Keratinocyte (primary cell): Measurements from ENCODE around the gene PKNOX2. TPM values are rescaled to one million over a fixed set of nuclear protein-coding genes. Genes with fewer than 3 reads are reported as not detected.

Experiments
- DNase-seq: peaks from one replicate; pipeline ENCODE4 v3.0.0-alpha.2; 2011; ENCODE audit warnings: low read depth, missing footprints, low spot score
- FAIRE-seq: peaks from 2 replicates; lab custom pipeline; 2011; peaks lifted over from hg19 to GRCh38; lab: Jason Lieb, UNC
- H2AFZ ChIP-seq: 2 replicates; pipeline ENCODE4 v1.6.0; 2012; ENCODE audit warnings: low read length, control low read depth, inconsistent platforms; ENCODE audit not compliant: control insufficient read depth
- H3K27ac ChIP-seq: 2 replicates; pipeline ENCODE4 v1.5.1; 2011; ENCODE audit warnings: low read length; ENCODE audit not compliant: control insufficient read depth, insufficient read depth
- H3K27me3 ChIP-seq: 3 replicates; pipeline ENCODE4 v1.6.0; 2011; ENCODE audit warnings: low read length; ENCODE audit not compliant: control insufficient read depth, insufficient read depth; ENCODE audit errors: extremely low read depth
- H3K36me3 ChIP-seq, 2 experiments: 2 replicates in 1 of 2; 3 replicates in 1 of 2; pipeline ENCODE4 v1.5.1; 2011; ENCODE audit warnings: low read length in 2 of 2, mild to moderate bottlenecking in 1 of 2; ENCODE audit not compliant: control insufficient read depth in 2 of 2, insufficient read depth in 2 of 2; ENCODE audit errors: extremely low read depth in 1 of 2
- H3K4me1 ChIP-seq: 3 replicates; pipeline ENCODE4 v1.5.1; 2011; ENCODE audit warnings: low read length; ENCODE audit not compliant: control insufficient read depth, insufficient read depth; ENCODE audit errors: extremely low read depth
- H3K4me2 ChIP-seq: 3 replicates; pipeline ENCODE4 v1.6.0; 2011; ENCODE audit warnings: low read depth, low read length; ENCODE audit not compliant: control insufficient read depth, insufficient read depth; ENCODE audit errors: extremely low read depth
- H3K4me3 ChIP-seq, 3 experiments: fragments of 200-600 bp in 1 of 3; sonication (generic) in 1 of 3; 2 replicates in 2 of 3; 3 replicates in 1 of 3; pipeline ENCODE4 v1.5.1; 2011 to 2016; ENCODE audit warnings: low read length in 3 of 3, mild to moderate bottlenecking in 3 of 3, control low read depth in 2 of 3, inconsistent platforms in 1 of 3, low read depth in 1 of 3, mixed read lengths in 1 of 3, mixed run types in 1 of 3, moderate library complexity in 1 of 3; ENCODE audit not compliant: control insufficient read depth in 2 of 3, insufficient read depth in 2 of 3; ENCODE audit errors: extremely low read depth in 1 of 3
- H3K79me2 ChIP-seq: 2 replicates; pipeline ENCODE4 v1.6.0; 2012; ENCODE audit warnings: low read length; ENCODE audit not compliant: control insufficient read depth, insufficient read depth
- H3K9ac ChIP-seq: 3 replicates; pipeline ENCODE4 v1.6.0; 2011; ENCODE audit warnings: low read length; ENCODE audit not compliant: control insufficient read depth, insufficient read depth; ENCODE audit errors: extremely low read depth
- H3K9me1 ChIP-seq: 3 replicates; pipeline ENCODE4 v1.6.0; 2011; ENCODE audit warnings: low read length; ENCODE audit not compliant: control insufficient read depth, insufficient read depth; ENCODE audit errors: extremely low read depth
- H3K9me3 ChIP-seq: 2 replicates; pipeline ENCODE4 v1.5.1; 2012; ENCODE audit warnings: low read depth, low read length; ENCODE audit not compliant: control insufficient read depth
- H4K20me1 ChIP-seq: 3 replicates; pipeline ENCODE4 v1.6.0; 2011; ENCODE audit warnings: low read length; ENCODE audit not compliant: control insufficient read depth, insufficient read depth; ENCODE audit errors: extremely low read depth
- EZH2 ChIP-seq: IDR thresholded peaks from one replicate; pipeline ENCODE4 v1.6.1; 2012; ENCODE audit warnings: inconsistent platforms, mild to moderate bottlenecking, low read length, moderate library complexity
- dilution Hi-C: fragments of 300-500 bp; cut with MboI; formaldehyde crosslinking; loops from one replicate; pipeline ENCODE4 v1.7.0; 2020; ENCODE audit warnings: low sequenced_read_pairs; ENCODE audit not compliant: extremely low pct_ligation_motif_present
- polyA plus RNA-seq, 5 experiments: library from polyadenylated mRNA; depleted of rRNA in 3 of 5; stranded (reverse) in 3 of 5; stranded (forward) in 1 of 5; unstranded in 1 of 5; fragments of >200 nt; gene quantifications; 1 replicate in 1 of 5; 2 replicates in 3 of 5; 3 replicates in 1 of 5; pipeline versions ENCODE4 v1.2.1 to v1.2.3, GENCODE V29; 2011 to 2012; ENCODE audit warnings: missing spikeins in 2 of 5, low read depth in 1 of 5, low replicate concordance in 1 of 5
- TF ChIP-seq, protein P1 (sequence below), 3 experiments: IDR thresholded peaks in 1 of 3; conservative IDR thresholded peaks in 1 of 3; optimal IDR thresholded peaks in 1 of 3; 2 replicates in 2 of 3; 3 replicates in 1 of 3; pipeline versions ENCODE3 to v1.5.1; 2011; ENCODE audit warnings: low read length in 3 of 3, mild to moderate bottlenecking in 3 of 3, moderate library complexity in 2 of 3, control low read depth in 1 of 3, inconsistent platforms in 1 of 3; ENCODE audit not compliant: insufficient read depth in 2 of 3; ENCODE audit errors: extremely low read depth in 1 of 3

PKNOX2 gene
- polyA plus RNA-seq, 1 donor (not counting 4 experiments of a cell fraction or from before 2014, with no cell fraction given): 0.05 TPM

DNA sequence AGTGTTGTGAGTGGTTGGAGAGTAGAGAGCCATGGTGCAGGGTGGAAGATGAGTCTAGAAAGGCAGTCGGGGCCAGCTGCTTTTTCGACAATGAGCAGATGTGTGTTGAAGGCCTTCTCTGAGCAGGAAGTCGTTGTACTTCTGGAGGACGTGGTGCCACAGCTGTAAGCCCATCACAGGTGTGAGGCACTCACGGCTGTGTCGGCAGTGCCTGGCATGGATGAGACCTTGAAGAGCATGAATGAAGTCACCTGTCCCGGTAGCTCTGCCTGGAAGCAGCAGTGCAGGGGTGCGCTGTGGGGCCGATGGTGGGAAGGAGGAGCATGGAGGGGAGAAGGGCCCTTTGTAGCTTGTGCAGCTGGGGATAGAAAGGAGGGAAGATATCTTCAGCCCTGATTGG is 165.2 kb downstream of the PKNOX2 start:
- dilution Hi-C loops: no loop called here
- no peak for DNase-seq
- no peak for FAIRE-seq

GRCh38 chr11:125330462-125331325 is 166.1 kb downstream of the PKNOX2 start:
- dilution Hi-C loops: no loop called here
- no peaks in the 10 kb centered on the region for H3K9me3 ChIP-seq
- H3K4me1 ChIP-seq: no peaks in the 10 kb centered on the region
- no peaks in the 10 kb centered on the region for H4K20me1 ChIP-seq
- H3K36me3 ChIP-seq: no peaks in the 10 kb centered on the region
- H3K4me2 ChIP-seq: no peak overlapping the region
- H3K79me2 ChIP-seq: no peaks in the 10 kb centered on the region
- no peak overlapping the region for H2AFZ ChIP-seq
- no peak for TF ChIP-seq EZH2
- TF ChIP-seq, protein P1, sequence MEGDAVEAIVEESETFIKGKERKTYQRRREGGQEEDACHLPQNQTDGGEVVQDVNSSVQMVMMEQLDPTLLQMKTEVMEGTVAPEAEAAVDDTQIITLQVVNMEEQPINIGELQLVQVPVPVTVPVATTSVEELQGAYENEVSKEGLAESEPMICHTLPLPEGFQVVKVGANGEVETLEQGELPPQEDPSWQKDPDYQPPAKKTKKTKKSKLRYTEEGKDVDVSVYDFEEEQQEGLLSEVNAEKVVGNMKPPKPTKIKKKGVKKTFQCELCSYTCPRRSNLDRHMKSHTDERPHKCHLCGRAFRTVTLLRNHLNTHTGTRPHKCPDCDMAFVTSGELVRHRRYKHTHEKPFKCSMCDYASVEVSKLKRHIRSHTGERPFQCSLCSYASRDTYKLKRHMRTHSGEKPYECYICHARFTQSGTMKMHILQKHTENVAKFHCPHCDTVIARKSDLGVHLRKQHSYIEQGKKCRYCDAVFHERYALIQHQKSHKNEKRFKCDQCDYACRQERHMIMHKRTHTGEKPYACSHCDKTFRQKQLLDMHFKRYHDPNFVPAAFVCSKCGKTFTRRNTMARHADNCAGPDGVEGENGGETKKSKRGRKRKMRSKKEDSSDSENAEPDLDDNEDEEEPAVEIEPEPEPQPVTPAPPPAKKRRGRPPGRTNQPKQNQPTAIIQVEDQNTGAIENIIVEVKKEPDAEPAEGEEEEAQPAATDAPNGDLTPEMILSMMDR (optimal IDR thresholded peaks at IDR 0.05 in 1 of 3, IDR thresholded peaks at IDR 0.05 in 1 of 3, conservative IDR thresholded peaks at IDR 0.05 in 1 of 3; ENCODE audit: extremely low read depth in 1 of 3, insufficient read depth in 2 of 3, low read length in 3 of 3): no peak
- H3K27ac ChIP-seq: no peak overlapping the region
- no peaks in the 10 kb centered on the region for H3K9me1 ChIP-seq
- no peak for DNase-seq
- no peak overlapping the region for H3K4me3 ChIP-seq
- no peak overlapping the region for H3K9ac ChIP-seq
- H3K27me3 ChIP-seq: peaks cover 15% of the 10 kb centered on the region
- no peak for FAIRE-seq

More for the DNA sequence above, 165.2 kb downstream of the PKNOX2 start:
- Histone ChIP-seq H4K20me1 (no peaks in the 10 kb centered on the region), H3K4me1 (no peaks in the 10 kb centered on the region), H3K27ac (no peak overlapping the region), H3K27me3 (peaks cover 15% of the 10 kb centered on the region), H3K9me3 (no peaks in the 10 kb centered on the region), H3K9me1 (no peaks in the 10 kb centered on the region), H3K9ac (no peak overlapping the region), H3K36me3 (no peaks in the 10 kb centered on the region), H2AFZ (no peak overlapping the region), H3K4me2 (no peak overlapping the region), H3K79me2 (no peaks in the 10 kb centered on the region), H3K4me3 (no peak overlapping the region)
- TF ChIP-seq, protein P1 (optimal IDR thresholded peaks at IDR 0.05 in 1 of 3, IDR thresholded peaks at IDR 0.05 in 1 of 3, conservative IDR thresholded peaks at IDR 0.05 in 1 of 3; ENCODE audit: extremely low read depth in 1 of 3, insufficient read depth in 2 of 3, low read length in 3 of 3): no peak
- no peak for TF ChIP-seq EZH2
